ENCODE measurements around the gene WNK1. TPM values are rescaled to one million over a fixed set of nuclear protein-coding genes. Genes with fewer than 3 reads are reported as not detected.
A peak's percentile ranks its signal among the peaks of the same experiment; 100 is the strongest.

WNK1 gene
- total RNA-seq, 1 donor from 2014 or later: 71.5 TPM

- peaks cover 16 to 25% (median 22%) of the 10 kb centered on the region in 3 donors for H3K4me1 ChIP-seq (ENCODE audit: control insufficient read depth in 3 of 3, insufficient read depth in 3 of 3, low read length in 3 of 3)
- H3K9ac ChIP-seq (ENCODE audit: low read depth in 1 of 3, low read length in 3 of 3): no peak overlapping the region
- no peaks in the 10 kb centered on the region for H3K27me3 ChIP-seq (ENCODE audit: control insufficient read depth in 3 of 3, insufficient read depth in 3 of 3, low read length in 3 of 3)
- H3K36me3 ChIP-seq (ENCODE audit: control insufficient read depth in 3 of 3, insufficient read depth in 3 of 3, low read length in 3 of 3): no peaks in the 10 kb centered on the region
- no peaks in the 10 kb centered on the region for H3K9me3 ChIP-seq (ENCODE audit: control insufficient read depth in 3 of 3, low read length in 3 of 3)
- no peak overlapping the region for H3K4me3 ChIP-seq (ENCODE audit: low read length in 3 of 3)
- no peak overlapping the region for H3K27ac ChIP-seq (ENCODE audit: low read depth, low read length)
Measured at GRCh38 chr12:793037-793436, 40.7 kb downstream of the WNK1 start.

GRCh38 chr12:793711-794110 is 41.3 kb downstream of the WNK1 start:
- no peaks in the 10 kb centered on the region for H3K36me3 ChIP-seq (ENCODE audit: control insufficient read depth in 3 of 3, insufficient read depth in 3 of 3, low read length in 3 of 3)
- H3K9ac ChIP-seq (ENCODE audit: low read depth in 1 of 3, low read length in 3 of 3): no peak overlapping the region
- peaks cover 16 to 25% (median 21%) of the 10 kb centered on the region in 3 donors for H3K4me1 ChIP-seq (ENCODE audit: control insufficient read depth in 3 of 3, insufficient read depth in 3 of 3, low read length in 3 of 3)
- H3K27me3 ChIP-seq (ENCODE audit: control insufficient read depth in 3 of 3, insufficient read depth in 3 of 3, low read length in 3 of 3): no peaks in the 10 kb centered on the region
- no peaks in the 10 kb centered on the region for H3K9me3 ChIP-seq (ENCODE audit: control insufficient read depth in 3 of 3, low read length in 3 of 3)
- no peak overlapping the region for H3K4me3 ChIP-seq (ENCODE audit: low read length in 3 of 3)
- no peak overlapping the region for H3K27ac ChIP-seq (ENCODE audit: low read depth, low read length)

GRCh38 chr12:795305-795704 is 42.9 kb downstream of the WNK1 start:
- H3K27me3 ChIP-seq (ENCODE audit: control insufficient read depth in 3 of 3, insufficient read depth in 3 of 3, low read length in 3 of 3): no peaks in the 10 kb centered on the region
- H3K4me3 ChIP-seq (ENCODE audit: low read length in 3 of 3): no peak overlapping the region
- no peaks in the 10 kb centered on the region for H3K36me3 ChIP-seq (ENCODE audit: control insufficient read depth in 3 of 3, insufficient read depth in 3 of 3, low read length in 3 of 3)
- H3K9ac ChIP-seq (ENCODE audit: low read depth in 1 of 3, low read length in 3 of 3): no peak overlapping the region
- H3K4me1 ChIP-seq (ENCODE audit: control insufficient read depth in 3 of 3, insufficient read depth in 3 of 3, low read length in 3 of 3): peaks cover 4 to 17% (median 7%) of the 10 kb centered on the region in 3 donors
- no peaks in the 10 kb centered on the region for H3K9me3 ChIP-seq (ENCODE audit: control insufficient read depth in 3 of 3, low read length in 3 of 3)
- no peak overlapping the region for H3K27ac ChIP-seq (ENCODE audit: low read depth, low read length)

- Histone ChIP-seq H3K27ac (ENCODE audit: low read depth, low read length) (no peak overlapping the region), H3K9me3 (ENCODE audit: control insufficient read depth in 3 of 3, low read length in 3 of 3) (no peaks in the 10 kb centered on the region), H3K36me3 (ENCODE audit: control insufficient read depth in 3 of 3, insufficient read depth in 3 of 3, low read length in 3 of 3) (no peaks in the 10 kb centered on the region), H3K27me3 (ENCODE audit: control insufficient read depth in 3 of 3, insufficient read depth in 3 of 3, low read length in 3 of 3) (no peaks in the 10 kb centered on the region), H3K4me1 (ENCODE audit: control insufficient read depth in 3 of 3, insufficient read depth in 3 of 3, low read length in 3 of 3) (peaks cover 8 to 22% (median 11%) of the 10 kb centered on the region in 3 donors), H3K9ac (ENCODE audit: low read depth in 1 of 3, low read length in 3 of 3) (no peak overlapping the region), H3K4me3 (ENCODE audit: low read length in 3 of 3) (no peak overlapping the region)
Measured at GRCh38 chr12:800401-800800, 48.0 kb downstream of the WNK1 start.

DNA sequence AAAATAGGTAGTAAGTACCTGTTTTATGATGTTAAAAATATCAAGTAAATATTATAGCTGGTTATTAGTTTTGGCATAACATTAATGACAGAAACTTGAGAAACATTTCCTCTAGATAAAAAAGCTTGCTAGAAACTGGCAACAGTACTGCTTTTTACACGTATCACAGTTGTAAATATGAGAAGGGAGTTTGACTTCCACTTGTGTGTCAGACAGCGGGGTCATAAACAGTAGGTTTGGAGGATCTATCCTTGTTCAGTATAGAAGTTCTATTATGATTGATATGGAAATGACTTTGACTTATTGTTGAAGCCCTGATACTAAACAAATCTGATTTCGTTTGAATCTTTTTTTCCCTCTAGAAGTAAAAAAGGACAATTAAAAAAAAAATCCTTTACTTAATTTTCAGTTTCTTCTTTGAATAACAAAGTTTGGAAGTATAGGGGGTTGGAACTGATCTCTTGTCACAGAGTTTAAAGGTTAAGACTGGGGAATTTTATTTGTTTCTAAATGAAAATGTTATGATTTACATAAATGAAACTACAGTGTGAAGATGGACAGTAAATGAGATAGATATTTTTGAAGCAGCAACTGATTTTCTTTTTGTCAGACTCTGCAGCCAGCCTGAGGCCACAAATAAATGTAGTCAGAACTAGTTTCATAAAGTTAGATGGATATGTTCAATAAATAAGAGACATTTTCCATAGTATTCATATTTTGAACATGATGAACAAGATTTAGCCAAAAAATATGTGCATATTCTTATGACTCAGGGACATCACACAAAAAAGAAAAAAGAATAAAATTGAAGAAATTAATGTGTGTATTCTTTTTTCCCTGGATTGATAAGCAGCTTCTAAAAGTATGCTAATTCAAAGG is 50.1 kb downstream of the WNK1 start:
- Histone ChIP-seq H3K4me1 (ENCODE audit: control insufficient read depth in 3 of 3, insufficient read depth in 3 of 3, low read length in 3 of 3) (peaks cover 8 to 13% (median 11%) of the 10 kb centered on the region in 3 donors), H3K9me3 (ENCODE audit: control insufficient read depth in 3 of 3, low read length in 3 of 3) (no peaks in the 10 kb centered on the region), H3K36me3 (ENCODE audit: control insufficient read depth in 3 of 3, insufficient read depth in 3 of 3, low read length in 3 of 3) (no peaks in the 10 kb centered on the region), H3K4me3 (ENCODE audit: low read length in 3 of 3) (no peak overlapping the region), H3K9ac (ENCODE audit: low read depth in 1 of 3, low read length in 3 of 3) (peak overlapping the region in 1 of 3 donors; percentile 24), H3K27me3 (ENCODE audit: control insufficient read depth in 3 of 3, insufficient read depth in 3 of 3, low read length in 3 of 3) (no peaks in the 10 kb centered on the region), H3K27ac (ENCODE audit: low read depth, low read length) (no peak overlapping the region)

GRCh38 chr12:805022-805632 is 52.7 kb downstream of the WNK1 start:
- Histone ChIP-seq H3K27ac (ENCODE audit: low read depth, low read length) (no peak overlapping the region), H3K36me3 (ENCODE audit: control insufficient read depth in 3 of 3, insufficient read depth in 3 of 3, low read length in 3 of 3) (no peaks in the 10 kb centered on the region), H3K4me3 (ENCODE audit: low read length in 3 of 3) (no peak overlapping the region), H3K4me1 (ENCODE audit: control insufficient read depth in 3 of 3, insufficient read depth in 3 of 3, low read length in 3 of 3) (peaks cover 8 to 13% (median 11%) of the 10 kb centered on the region in 3 donors), H3K9me3 (ENCODE audit: control insufficient read depth in 3 of 3, low read length in 3 of 3) (no peaks in the 10 kb centered on the region), H3K9ac (ENCODE audit: low read depth in 1 of 3, low read length in 3 of 3) (no peak overlapping the region), H3K27me3 (ENCODE audit: control insufficient read depth in 3 of 3, insufficient read depth in 3 of 3, low read length in 3 of 3) (no peaks in the 10 kb centered on the region)

DNA sequence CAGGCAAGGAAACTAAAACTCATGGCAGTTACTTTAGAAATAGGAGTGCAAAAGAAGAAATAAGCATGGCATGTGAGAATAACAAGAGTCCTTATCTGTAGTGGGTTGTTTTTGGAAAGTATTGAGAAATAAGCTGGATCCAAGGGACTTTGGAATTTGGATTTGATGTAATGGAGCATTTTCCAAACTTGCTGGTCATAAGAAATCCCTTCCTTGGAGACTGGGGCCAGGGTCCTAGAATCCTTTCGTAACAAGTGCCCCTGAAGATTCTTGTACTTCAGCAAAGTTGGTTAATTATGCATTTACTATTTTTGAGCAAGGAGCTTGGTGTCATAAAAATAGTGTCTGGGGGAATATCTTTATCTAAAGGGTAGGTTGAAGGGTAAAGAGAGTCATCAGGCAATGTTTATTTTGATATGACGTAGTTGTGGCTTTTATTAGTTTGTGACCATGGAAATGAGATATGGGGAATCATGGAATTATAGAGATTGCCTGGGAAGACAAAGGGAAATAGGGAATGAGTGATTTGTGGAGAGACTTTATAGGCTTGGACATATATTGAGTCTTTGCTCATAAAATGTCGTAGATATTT is 53.9 kb downstream of the WNK1 start:
- H3K27ac ChIP-seq (ENCODE audit: low read depth, low read length): no peak overlapping the region
- H3K27me3 ChIP-seq (ENCODE audit: control insufficient read depth in 3 of 3, insufficient read depth in 3 of 3, low read length in 3 of 3): no peaks in the 10 kb centered on the region
- no peaks in the 10 kb centered on the region for H3K9me3 ChIP-seq (ENCODE audit: control insufficient read depth in 3 of 3, low read length in 3 of 3)
- no peak overlapping the region for H3K4me3 ChIP-seq (ENCODE audit: low read length in 3 of 3)
- no peak overlapping the region for H3K9ac ChIP-seq (ENCODE audit: low read depth in 1 of 3, low read length in 3 of 3)
- H3K4me1 ChIP-seq (ENCODE audit: control insufficient read depth in 3 of 3, insufficient read depth in 3 of 3, low read length in 3 of 3): peaks cover 11 to 19% (median 18%) of the 10 kb centered on the region in 3 donors
- H3K36me3 ChIP-seq (ENCODE audit: control insufficient read depth in 3 of 3, insufficient read depth in 3 of 3, low read length in 3 of 3): no peaks in the 10 kb centered on the region

DNA sequence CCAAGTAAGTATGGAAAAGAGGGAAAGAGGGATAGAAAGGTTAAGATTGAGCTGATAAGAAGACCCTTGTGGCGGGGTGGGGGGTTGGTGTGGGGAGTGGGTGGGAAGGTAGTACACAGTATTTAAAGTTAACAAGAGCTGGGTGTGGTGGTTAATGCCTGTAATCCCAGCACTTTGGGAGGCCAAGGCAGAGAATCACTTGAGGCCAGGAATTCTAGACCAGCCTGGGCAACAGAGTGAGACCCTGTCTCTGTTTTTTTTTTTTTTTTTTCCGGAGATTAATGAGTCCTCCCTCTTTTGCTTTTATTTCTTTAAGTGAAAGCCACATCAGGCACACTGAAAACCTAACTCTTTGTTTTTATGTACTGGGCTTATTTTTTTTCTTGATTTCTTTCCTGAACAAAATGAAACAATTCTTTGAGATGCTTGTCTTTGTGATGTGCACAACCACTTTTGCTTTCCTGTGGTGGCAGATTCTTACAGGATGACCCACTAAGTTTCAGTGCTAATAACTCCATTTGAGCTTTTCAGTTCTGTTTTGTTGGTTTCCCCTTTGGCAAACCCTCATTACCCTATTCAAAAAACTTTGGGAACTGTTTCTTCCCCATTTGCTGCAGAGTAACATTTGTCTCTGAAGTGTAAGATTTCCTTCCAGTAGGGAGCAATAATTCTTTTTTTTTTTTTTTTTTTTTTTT is 54.8 kb downstream of the WNK1 start:
- H3K27ac ChIP-seq (ENCODE audit: low read depth, low read length): no peak overlapping the region

GRCh38 chr12:810116-810515 is 57.7 kb downstream of the WNK1 start:
- H3K9ac ChIP-seq (ENCODE audit: low read depth in 1 of 3, low read length in 3 of 3): no peak overlapping the region
- peaks cover 8 to 16% (median 12%) of the 10 kb centered on the region in 3 donors for H3K4me1 ChIP-seq (ENCODE audit: control insufficient read depth in 3 of 3, insufficient read depth in 3 of 3, low read length in 3 of 3)
- no peaks in the 10 kb centered on the region for H3K27me3 ChIP-seq (ENCODE audit: control insufficient read depth in 3 of 3, insufficient read depth in 3 of 3, low read length in 3 of 3)
- peaks cover 0 to 6% (median 0%) of the 10 kb centered on the region in 3 donors for H3K36me3 ChIP-seq (ENCODE audit: control insufficient read depth in 3 of 3, insufficient read depth in 3 of 3, low read length in 3 of 3)
- no peak overlapping the region for H3K4me3 ChIP-seq (ENCODE audit: low read length in 3 of 3)
- no peaks in the 10 kb centered on the region for H3K9me3 ChIP-seq (ENCODE audit: control insufficient read depth in 3 of 3, low read length in 3 of 3)
- no peak overlapping the region for H3K27ac ChIP-seq (ENCODE audit: low read depth, low read length)

More for the DNA sequence above, 54.8 kb downstream of the WNK1 start:
- no peaks in the 10 kb centered on the region for H3K27me3 ChIP-seq (ENCODE audit: control insufficient read depth in 3 of 3, insufficient read depth in 3 of 3, low read length in 3 of 3)
- peaks cover 13 to 15% (median 14%) of the 10 kb centered on the region in 3 donors for H3K4me1 ChIP-seq (ENCODE audit: control insufficient read depth in 3 of 3, insufficient read depth in 3 of 3, low read length in 3 of 3)
- no peaks in the 10 kb centered on the region for H3K36me3 ChIP-seq (ENCODE audit: control insufficient read depth in 3 of 3, insufficient read depth in 3 of 3, low read length in 3 of 3)
- H3K9ac ChIP-seq (ENCODE audit: low read depth in 1 of 3, low read length in 3 of 3): no peak overlapping the region
- H3K4me3 ChIP-seq (ENCODE audit: low read length in 3 of 3): no peak overlapping the region
- no peaks in the 10 kb centered on the region for H3K9me3 ChIP-seq (ENCODE audit: control insufficient read depth in 3 of 3, low read length in 3 of 3)
